ENCODE results near the gene RCAN3. TPM values are rescaled to one million over a fixed set of nuclear protein-coding genes. Genes with fewer than 3 reads are reported as not detected.

The RCAN3 gene
- total and polyA plus RNA-seq, 2 of the 4 experiments (the other 2 are of a cell fraction), result 4.0 to 5.9 TPM

- dilution Hi-C loops (cut with HindIII; ENCODE audit: low sequenced_read_pairs, unreplicated experiment), result no loop called here
- H2AK9ac ChIP-seq (replicated peaks; ENCODE audit: low read depth, low read length, poor library complexity), result no peak overlapping the region
- H3K23ac ChIP-seq (ENCODE audit: low read depth, low read length), result no peak overlapping the region
- no peak overlapping the region for H4K91ac ChIP-seq (ENCODE audit: insufficient read depth, low read depth, low read length)
- TF ChIP-seq POLR2A (IDR thresholded peaks at IDR 0.05; ENCODE audit: low read depth, low read length), result no peak
- TF ChIP-seq RCOR1 (IDR thresholded peaks at IDR 0.05; ENCODE audit: insufficient replicate concordance, low read length), result no peak
- no peak for TF ChIP-seq FOS (IDR thresholded peaks at IDR 0.05; ENCODE audit: low read depth, low read length)
- H4K20me1 ChIP-seq (ENCODE audit: insufficient read depth, low read length), result no peaks in the 10 kb centered on the region
- H4K8ac ChIP-seq (ENCODE audit: low read depth in 2 of 2, low read length in 2 of 2), result no peak overlapping the region
- no peaks in the 10 kb centered on the region for H3K4me1 ChIP-seq (ENCODE audit: control insufficient read depth, insufficient read depth, low read length)
- peaks cover 3% of the 10 kb centered on the region; the same call in 1 of the 2 replicates for H3K27me3 ChIP-seq (ENCODE audit: control insufficient read depth, insufficient read depth, low read length)
- no peak overlapping the region for H3K56ac ChIP-seq (ENCODE audit: extremely low read depth, insufficient read depth, low read length)
- H3K4ac ChIP-seq (ENCODE audit: low read depth, low read length), result no peak overlapping the region
- no peak overlapping the region for H3K4me2 ChIP-seq (ENCODE audit: low read depth, low read length)
- no peaks in the 10 kb centered on the region for H3K79me1 ChIP-seq (ENCODE audit: low read depth in 1 of 2, low read length in 2 of 2)
- BruUV-seq (replicated peaks), result no TSS peak
- 80% methylated on average over 1 of the region's 10 CpGs; no CpG with 5 or more reads in 1 of the 2 experiments for WGBS, 2 experiments (ENCODE audit: extremely low coverage in 2 of 2, insufficient read length in 1 of 2)
- POLR2A ChIA-PET (ENCODE audit: unreplicated experiment), result no interaction called here
- no peaks in the 10 kb centered on the region for H3K9me3 ChIP-seq (ENCODE audit: control insufficient read depth, insufficient read depth, low read length)
- H2BK120ac ChIP-seq (ENCODE audit: low read depth, low read length), result no peak overlapping the region
- in situ Hi-C loops (cut with MboI; ENCODE audit: low sequenced_read_pairs), result no loop called here
- H3K27ac ChIP-seq (ENCODE audit: insufficient read depth, low read length), result no peak overlapping the region
- DNase-seq (no peak), ATAC-seq (ENCODE audit: low read depth) (no peak)
- H4K5ac ChIP-seq (ENCODE audit: low read depth, low read length), result no peak overlapping the region
- no peak overlapping the region for H2AK5ac ChIP-seq (ENCODE audit: low read depth, low read length)
- no peak overlapping the region for H3K9ac ChIP-seq (ENCODE audit: low read depth, low read length)
- no peaks in the 10 kb centered on the region for H3K36me3 ChIP-seq (ENCODE audit: control insufficient read depth, insufficient read depth, low read length)
- no peak overlapping the region for H2BK15ac ChIP-seq (ENCODE audit: low read depth, low read length)
- CTCF ChIA-PET, result interaction anchor here (1.3 kb wide), 1 partner anchor 17 kb away, joined by 3 read pairs; no protein-coding TSS in a partner anchor
- H2AFZ ChIP-seq (replicated peaks; ENCODE audit: low read length, poor library complexity), result no peak overlapping the region
- no peak overlapping the region for H2BK20ac ChIP-seq (ENCODE audit: low read depth, low read length)
- H3K9me1 ChIP-seq (ENCODE audit: insufficient read depth, low read length), result no peaks in the 10 kb centered on the region
- H2BK5ac ChIP-seq (ENCODE audit: low read depth, low read length, poor library complexity, severe bottlenecking), result no peak overlapping the region
- no peak overlapping the region for H3K18ac ChIP-seq (ENCODE audit: low read depth, low read length)
- no peak overlapping the region for H3K14ac ChIP-seq (replicated peaks; ENCODE audit: low read depth, low read length)
- intact Hi-C loops (cut with micrococcal nuclease), result no loop called here
- H3K4me3 ChIP-seq (ENCODE audit: insufficient read depth, low read depth, low read length), result no peak overlapping the region
Measured at GRCh38 chr1:24570265-24571125, 67.9 kb downstream of the RCAN3 start.

Data from IMR-90 (cell line).